HG03575 (cell line): ENCODE data around the gene FOXN1.

Source experiments
- ATAC-seq: cut with Tn5 transposase; IDR thresholded peaks from one replicate; pipeline ENCODE4 v1.9.1; 2021; ENCODE audit not compliant: unreplicated experiment, insufficient number of reproducible peaks, low FRiP score; ENCODE audit errors: extremely low read depth

FOXN1 gene

GRCh38 chr17:28495635-28496034 is 10.5 kb upstream of the FOXN1 start:
- no peak for ATAC-seq

GRCh38 chr17:28497931-28498330 is 8.2 kb upstream of the FOXN1 start:
- ATAC-seq, result no peak

GRCh38 chr17:28498652-28499363 is 7.3 kb upstream of the FOXN1 start:
- no peak for ATAC-seq

DNA sequence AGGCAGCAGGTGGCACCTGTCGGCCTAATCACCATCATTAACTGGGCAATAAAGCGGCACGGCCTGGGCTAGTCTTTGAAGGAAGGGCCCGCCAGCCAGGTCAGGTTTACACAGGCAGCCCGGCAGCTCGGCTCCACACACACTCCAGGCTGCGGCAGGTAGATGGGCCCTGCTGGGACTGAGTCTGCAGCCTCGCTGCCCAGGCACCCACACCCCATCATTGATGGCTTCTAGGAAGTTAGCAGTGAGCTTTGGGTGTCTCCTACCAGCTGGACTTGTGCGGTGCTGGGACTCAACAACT is 6.8 kb upstream of the FOXN1 start:
- no peak for ATAC-seq

DNA sequence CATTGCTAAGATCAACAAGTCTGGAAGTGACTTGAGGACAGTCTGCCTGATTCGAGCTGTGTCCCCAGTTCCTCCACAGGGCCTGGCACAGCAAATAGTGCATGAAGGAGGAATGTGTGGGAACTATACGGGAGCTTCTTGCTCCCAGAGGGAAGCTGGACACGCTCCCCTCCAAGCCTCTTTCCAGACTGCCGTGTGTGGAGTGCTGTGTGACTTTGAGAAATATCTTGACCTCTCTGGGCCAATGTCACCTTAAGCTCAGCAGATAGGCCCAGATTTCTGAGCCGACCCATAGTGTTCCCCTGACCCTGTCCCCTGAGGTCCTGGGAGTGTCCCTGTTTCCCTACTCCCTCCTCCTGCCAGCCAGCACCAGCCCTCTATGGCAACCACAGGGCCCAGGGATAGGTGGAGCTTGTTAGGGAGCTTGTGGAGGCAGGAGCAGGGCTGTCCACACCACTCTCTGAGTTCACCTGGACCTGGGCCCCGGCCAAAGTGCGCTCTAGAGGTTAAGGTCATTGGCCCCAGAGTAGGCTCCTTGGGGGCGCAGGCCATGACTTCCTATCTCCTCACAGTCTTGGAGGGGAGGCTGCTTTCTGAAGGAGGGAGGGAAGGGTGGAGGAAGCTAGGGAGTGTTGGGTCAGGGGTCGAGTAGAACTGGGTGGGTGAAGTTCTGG is 6.3 kb upstream of the FOXN1 start:
- no peak for ATAC-seq

GRCh38 chr17:28500712-28501379 is 5.3 kb upstream of the FOXN1 start:
- ATAC-seq, result no peak

DNA sequence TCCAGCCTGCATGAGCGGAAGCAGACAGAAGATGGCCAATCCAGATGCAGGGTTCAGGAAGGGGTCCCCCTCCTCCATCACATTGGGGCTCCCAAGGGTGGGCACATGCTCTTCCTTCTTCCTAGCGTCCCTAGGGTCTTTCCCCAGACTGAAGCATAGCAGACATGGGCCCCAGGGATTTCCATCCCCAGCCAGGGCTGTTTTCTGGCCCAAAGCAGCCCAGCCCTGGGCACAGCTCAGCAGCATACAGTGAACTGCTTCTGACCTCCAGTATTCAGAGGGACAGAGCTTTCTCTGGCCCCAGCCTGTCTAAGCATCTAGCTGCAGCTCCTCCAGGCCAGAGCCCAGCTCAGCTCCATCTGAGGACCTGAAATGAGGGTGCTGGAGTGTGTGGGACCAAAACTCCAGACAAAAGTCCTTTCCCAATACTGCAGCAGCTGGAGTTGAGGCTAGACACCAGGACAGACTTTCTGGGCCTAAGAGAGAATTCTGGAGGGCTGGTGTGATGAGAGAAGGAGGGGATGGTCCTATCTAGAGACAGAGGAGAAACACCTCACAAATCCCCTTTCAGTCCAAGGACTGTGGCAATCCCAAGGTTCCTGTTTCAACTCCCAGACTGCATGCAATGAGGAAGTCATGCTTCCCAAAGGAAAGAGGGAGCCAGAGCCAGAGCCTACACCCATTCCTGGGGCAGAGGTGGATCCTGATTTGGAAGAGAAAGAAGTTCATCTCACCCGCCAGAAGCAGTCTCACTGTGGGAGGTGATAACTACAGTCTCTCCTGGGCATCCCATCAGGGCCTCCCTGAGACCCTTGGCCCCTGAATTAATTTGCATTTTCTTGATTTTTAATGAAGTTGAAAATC is 4.5 kb upstream of the FOXN1 start:
- ATAC-seq, result no peak

- no peak for ATAC-seq
Observed at GRCh38 chr17:28503420-28503819, 2.7 kb upstream of the FOXN1 start.

DNA sequence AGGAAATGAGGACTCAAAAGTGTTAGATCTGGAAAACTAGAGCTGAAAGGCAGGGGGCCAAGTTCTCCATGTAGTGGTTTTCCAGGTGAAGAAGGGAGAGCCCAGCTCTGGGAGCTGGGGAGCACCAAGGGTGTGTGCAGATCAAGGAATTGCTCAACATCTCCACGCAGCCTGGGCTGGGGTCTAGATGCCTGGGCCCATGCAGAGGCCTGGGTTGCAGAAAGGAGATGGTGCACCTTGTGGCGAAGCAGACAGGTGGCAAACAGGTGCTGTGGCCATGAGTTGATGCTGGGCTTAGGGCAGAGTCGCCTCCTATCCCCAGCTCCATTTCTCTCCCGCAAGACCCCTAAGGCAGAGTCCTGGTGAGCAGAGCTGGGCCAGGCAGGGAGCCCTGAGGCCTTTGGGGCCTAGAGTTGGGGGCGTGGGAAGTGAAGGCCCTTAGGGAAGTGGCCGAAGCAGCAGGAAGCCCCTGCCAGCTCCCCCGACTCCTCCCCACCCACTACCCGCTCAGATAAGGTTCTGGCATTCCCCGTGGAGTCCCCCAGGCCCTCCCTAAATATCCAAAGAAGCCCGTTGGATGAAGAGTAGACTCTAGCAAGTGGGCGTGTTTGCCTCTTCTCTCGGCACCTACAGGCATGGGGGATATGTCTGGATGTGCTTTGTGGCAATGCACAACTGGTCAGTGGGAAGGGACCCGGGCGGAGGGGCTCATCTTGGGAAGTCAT is 777 bp downstream of the FOXN1 start:
- no peak for ATAC-seq

- ATAC-seq, result no peak
Observed at GRCh38 chr17:28507567-28508203, 1.5 kb downstream of the FOXN1 start.

DNA sequence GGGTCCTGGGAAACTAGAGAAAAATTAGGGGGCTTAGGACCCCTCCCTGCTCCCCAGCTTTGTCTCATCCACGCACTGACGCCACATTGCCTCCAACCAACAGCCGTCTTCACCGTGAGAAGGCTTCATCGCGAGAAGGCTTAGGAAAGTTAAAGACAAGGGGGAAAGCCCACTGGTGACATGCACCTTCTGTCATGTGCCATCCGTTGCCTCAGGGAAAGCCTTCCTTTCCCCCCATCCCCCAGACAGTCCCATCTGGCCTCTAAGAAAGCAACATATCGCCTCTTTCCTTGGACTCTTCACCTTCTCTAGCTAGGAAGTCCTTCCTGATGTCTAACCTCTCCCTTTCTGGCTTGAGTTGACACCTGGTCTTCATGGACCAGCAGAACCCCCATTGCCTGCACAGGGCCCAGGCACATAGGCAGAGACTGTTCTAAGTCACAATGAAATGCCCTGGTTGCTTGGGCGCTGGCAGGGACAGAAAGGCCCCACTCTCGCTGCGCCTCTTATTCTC is 2.1 kb downstream of the FOXN1 start:
- ATAC-seq, result no peak

DNA sequence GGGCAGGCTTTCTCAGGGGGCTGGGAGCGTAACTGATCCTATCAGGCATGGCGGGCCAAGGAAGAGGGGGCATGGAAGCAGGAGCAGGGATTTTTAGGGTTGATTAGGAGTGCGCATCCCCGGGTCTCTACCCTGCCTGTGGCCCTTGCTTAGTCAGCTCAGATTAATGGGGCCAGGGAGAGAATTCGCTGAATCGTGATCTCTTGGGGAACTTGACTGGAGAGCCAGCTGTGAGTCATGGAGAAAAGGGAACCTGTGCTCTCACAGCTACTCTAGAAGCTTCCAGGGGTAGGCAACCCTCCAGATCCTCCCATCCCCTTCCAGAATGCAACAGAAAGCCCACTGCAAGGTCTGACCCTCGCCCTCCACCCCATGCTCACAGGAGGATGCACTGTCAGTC is 3.6 kb downstream of the FOXN1 start:
- no peak for ATAC-seq

DNA sequence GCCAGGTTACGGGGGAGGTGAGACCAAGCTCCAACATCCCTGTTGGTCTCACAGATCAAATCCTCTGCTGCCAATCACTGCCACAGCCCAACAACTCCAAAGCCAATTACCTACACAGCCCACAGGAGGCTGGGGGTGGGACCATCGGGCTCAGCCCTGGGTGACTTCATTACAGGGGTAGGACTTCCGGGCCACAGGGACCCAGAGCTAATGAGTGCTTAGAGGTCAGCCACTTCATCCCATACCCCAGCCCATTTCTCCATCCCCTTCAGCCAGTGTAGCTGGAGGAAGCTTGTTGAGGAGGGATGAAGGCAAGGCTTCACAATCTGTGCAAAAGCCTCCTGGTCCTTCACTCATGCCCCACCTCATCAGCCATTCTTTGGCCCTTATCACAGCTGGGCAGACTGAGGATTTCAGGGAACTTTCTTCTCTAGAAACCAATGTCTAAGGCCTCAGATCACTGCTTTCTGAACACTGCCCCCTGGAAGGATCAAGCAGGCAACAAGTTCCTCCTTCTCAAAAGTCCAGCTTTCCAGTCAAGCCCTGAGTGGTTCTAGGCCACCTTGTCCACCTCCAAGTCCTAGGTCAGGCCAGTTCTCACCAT is 5.8 kb downstream of the FOXN1 start:
- ATAC-seq, result no peak

GRCh38 chr17:28513476-28513875 is 7.3 kb downstream of the FOXN1 start:
- ATAC-seq, result no peak

- ATAC-seq, result no peak
Observed at GRCh38 chr17:28514561-28515002, 8.4 kb downstream of the FOXN1 start.

GRCh38 chr17:28515518-28515917 is 9.4 kb downstream of the FOXN1 start:
- no peak for ATAC-seq

DNA sequence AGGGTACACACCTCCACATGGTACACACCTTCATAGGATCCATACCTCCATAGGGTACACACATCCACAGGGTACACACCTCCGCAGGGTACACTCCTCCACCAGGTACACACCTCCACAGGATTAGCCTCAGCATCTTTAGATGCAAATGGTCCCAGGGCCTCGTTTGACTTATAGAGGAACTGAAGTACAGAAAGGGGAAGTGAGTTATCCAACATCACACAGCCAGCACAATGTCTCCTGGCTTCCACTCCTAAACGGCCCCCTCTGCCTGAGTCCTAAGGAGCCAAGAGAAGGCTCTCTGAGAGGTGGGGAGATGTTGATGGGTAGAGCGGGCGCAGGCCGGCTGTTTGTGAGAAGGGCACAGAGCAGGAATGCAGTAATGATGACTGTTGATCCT is 12.0 kb downstream of the FOXN1 start:
- ATAC-seq, result no peak

DNA sequence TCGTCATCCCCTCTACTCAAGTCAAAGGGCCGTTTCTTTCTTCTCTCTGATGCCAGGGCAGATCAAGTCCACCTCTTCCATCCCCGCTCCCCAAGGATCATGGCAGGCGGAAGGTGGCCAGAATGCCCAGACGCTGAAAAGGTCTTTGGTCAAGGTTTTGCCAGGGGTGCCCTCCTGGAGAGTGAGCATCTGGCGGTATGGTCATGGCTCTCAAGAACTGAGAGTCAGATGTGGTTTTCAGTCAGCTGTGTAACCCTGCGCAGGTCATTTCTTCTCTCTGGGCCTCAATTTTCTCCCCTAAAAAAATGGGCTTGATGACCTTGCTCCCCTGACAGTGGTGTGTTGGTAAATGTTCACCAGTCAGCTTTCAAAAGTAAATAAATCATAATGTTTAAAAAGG is 12.4 kb downstream of the FOXN1 start:
- ATAC-seq, result no peak
